WTC11 (cell line): ENCODE results near the gene PLCL2. TPM values are rescaled to one million over a fixed set of nuclear protein-coding genes. Genes with fewer than 3 reads are reported as not detected.

Experiments
- ATAC-seq: fragments of 200-7000 bp; cut with Tn5 transposase; 2 replicates; pipeline ENCODE4 v1.10.0; 2021; ENCODE audit warnings: mild to moderate bottlenecking, moderate library complexity
- CTCF ChIA-PET: fragments of 300-600 bp; sonication (Branson Sonifier 250); formaldehyde crosslinking; loops from one replicate; lab custom pipeline; 2021; ENCODE audit warnings: antibody characterized with exemption; lab: Charles Lee
- POLR2A ChIA-PET: fragments of 350-600 bp; sonication (Branson Sonifier 250); formaldehyde crosslinking; loops from one replicate; lab custom pipeline; 2021; ENCODE audit warnings: antibody characterized with exemption; lab: Charles Lee
- DNase-seq: peaks from one replicate; pipeline ENCODE4 v3.0.0; 2021; ENCODE audit warnings: low spot score
- H3K27ac Mint-ChIP-seq: 2 replicates; pipeline ENCODE4 v1.8.0; 2021; ENCODE audit warnings: mixed read lengths
- H3K27me3 Mint-ChIP-seq: 2 replicates; pipeline ENCODE4 v1.8.0; 2021; ENCODE audit warnings: low read depth, mild to moderate bottlenecking, moderate library complexity, mixed read lengths
- H3K36me3 Mint-ChIP-seq: 2 replicates; pipeline ENCODE4 v1.8.0; 2021; ENCODE audit warnings: mixed read lengths
- H3K4me1 Mint-ChIP-seq: 2 replicates; pipeline ENCODE4 v1.8.0; 2022; ENCODE audit warnings: mixed read lengths
- H3K4me3 Mint-ChIP-seq: 2 replicates; pipeline ENCODE4 v1.8.0; 2021; ENCODE audit warnings: mild to moderate bottlenecking, moderate library complexity, mixed read lengths
- H3K9me3 Mint-ChIP-seq: 2 replicates; pipeline ENCODE4 v1.8.0; 2021; ENCODE audit warnings: mixed read lengths
- ATF1 ChIP-seq: sonication (generic); formaldehyde crosslinking; IDR thresholded peaks from 2 replicates; pipeline ENCODE4 v1.8.1; 2023; ENCODE audit warnings: mild to moderate bottlenecking, moderate library complexity, missing genetic modification reagents
- ELF4 ChIP-seq: sonication (generic); formaldehyde crosslinking; IDR thresholded peaks from 2 replicates; pipeline ENCODE4 v1.8.1; 2022; ENCODE audit warnings: low read depth, mild to moderate bottlenecking, moderate library complexity, missing genetic modification reagents
- EMX1 ChIP-seq: fragments of 250-450 bp; sonication (Bioruptor Pico); IDR thresholded peaks from 2 replicates; pipeline ENCODE4 v1.8.0; 2021; ENCODE audit warnings: mild to moderate bottlenecking
- GRHL2 ChIP-seq: fragments of 250-450 bp; sonication (Bioruptor Pico); IDR thresholded peaks from 2 replicates; pipeline ENCODE4 v1.8.0; 2022; ENCODE audit warnings: mild to moderate bottlenecking, moderate library complexity; ENCODE audit not compliant: insufficient replicate concordance, severe bottlenecking
- JUN ChIP-seq: sonication (generic); formaldehyde crosslinking; IDR thresholded peaks from 2 replicates; pipeline ENCODE4 v1.8.0; 2023; ENCODE audit warnings: mild to moderate bottlenecking, missing genetic modification reagents
- SP1 ChIP-seq: sonication (generic); formaldehyde crosslinking; conservative IDR thresholded peaks from 2 replicates; pipeline ENCODE4 v1.8.1; 2022; ENCODE audit warnings: missing genetic modification reagents
- TEAD4 ChIP-seq: sonication (generic); formaldehyde crosslinking; IDR thresholded peaks from 2 replicates; pipeline ENCODE4 v1.8.0; 2022; ENCODE audit warnings: mild to moderate bottlenecking, missing genetic modification reagents
- ZNF232 ChIP-seq: sonication (generic); formaldehyde crosslinking; IDR thresholded peaks from 2 replicates; pipeline ENCODE4 v1.8.0; 2022; ENCODE audit warnings: mild to moderate bottlenecking, missing genetic modification reagents
- ZNF532 ChIP-seq: fragments of 250-450 bp; sonication (Bioruptor Pico); IDR thresholded peaks from 2 replicates; pipeline ENCODE4 v1.9.0; 2021; ENCODE audit warnings: mild to moderate bottlenecking, borderline replicate concordance
- total RNA-seq: library from RNA; stranded (reverse); gene quantifications from 3 replicates; pipeline ENCODE4 v1.2.3, GENCODE V29; 2021
- TF ChIP-seq, protein P1 (sequence below): sonication (generic); formaldehyde crosslinking; IDR thresholded peaks from 2 replicates; pipeline ENCODE4 v1.8.0; 2023; ENCODE audit warnings: missing genetic modification reagents
- TF ChIP-seq, protein P2 (sequence below): sonication (generic); formaldehyde crosslinking; IDR thresholded peaks from 2 replicates; pipeline ENCODE4 v1.8.1; 2023; ENCODE audit warnings: mild to moderate bottlenecking, missing genetic modification reagents, moderate library complexity
- TF ChIP-seq, protein P3 (sequence below): sonication (generic); formaldehyde crosslinking; IDR thresholded peaks from 2 replicates; pipeline ENCODE4 v1.8.1; 2023; ENCODE audit warnings: mild to moderate bottlenecking, missing genetic modification reagents, moderate library complexity
- TF ChIP-seq, protein P4 (sequence below): sonication (generic); formaldehyde crosslinking; IDR thresholded peaks from 2 replicates; pipeline ENCODE4 v1.8.0; 2022; ENCODE audit warnings: mild to moderate bottlenecking, missing genetic modification reagents
- TF ChIP-seq, protein P5 (sequence below): sonication (generic); formaldehyde crosslinking; IDR thresholded peaks from 2 replicates; pipeline ENCODE4 v1.8.1; 2022; ENCODE audit warnings: missing genetic modification reagents, borderline replicate concordance
- TF ChIP-seq, protein P6 (sequence below): fragments of 250-450 bp; sonication (Bioruptor Pico); IDR thresholded peaks from 2 replicates; pipeline ENCODE4 v1.9.0; 2021; ENCODE audit warnings: mild to moderate bottlenecking

Gene PLCL2
- total RNA-seq, 1 experiment from 2014 or later: 11.8 TPM

DNA sequence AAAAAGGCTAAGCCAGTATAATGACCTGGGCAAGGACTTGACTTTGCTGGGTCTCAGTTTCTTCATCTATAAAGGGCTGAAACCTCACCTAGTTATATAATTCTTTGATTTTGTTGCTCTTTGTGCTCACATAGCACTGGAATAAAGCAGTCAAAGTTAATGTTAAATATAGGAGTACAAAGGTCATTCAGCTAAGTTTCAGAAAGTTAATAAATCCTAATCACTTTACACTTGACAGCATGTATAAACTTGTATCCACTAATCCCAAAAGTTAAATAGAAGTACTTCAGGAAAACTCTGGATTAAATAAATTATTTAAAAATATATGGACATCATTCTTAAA lies 33.9 kb downstream of the PLCL2 start (continued):
- TF ChIP-seq, protein P1, sequence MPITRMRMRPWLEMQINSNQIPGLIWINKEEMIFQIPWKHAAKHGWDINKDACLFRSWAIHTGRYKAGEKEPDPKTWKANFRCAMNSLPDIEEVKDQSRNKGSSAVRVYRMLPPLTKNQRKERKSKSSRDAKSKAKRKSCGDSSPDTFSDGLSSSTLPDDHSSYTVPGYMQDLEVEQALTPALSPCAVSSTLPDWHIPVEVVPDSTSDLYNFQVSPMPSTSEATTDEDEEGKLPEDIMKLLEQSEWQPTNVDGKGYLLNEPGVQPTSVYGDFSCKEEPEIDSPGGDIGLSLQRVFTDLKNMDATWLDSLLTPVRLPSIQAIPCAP: no peak

GRCh38 chr3:16923112-16923511 lies 38.4 kb downstream of the PLCL2 start:
- Mint-ChIP-seq H3K27ac (peak overlapping the region; percentile 77), H3K9me3 (peaks cover 18% of the 10 kb centered on the region), H3K27me3 (no peaks in the 10 kb centered on the region), H3K4me3 (no peak overlapping the region), H3K36me3 (peaks cover 12% of the 10 kb centered on the region), H3K4me1 (peaks cover 34% of the 10 kb centered on the region)
- CTCF ChIA-PET: interaction anchor here (1.1 kb wide), 1 partner anchor 39 kb away, joined by 6 read pairs; the partner anchor contains the start of gene PLCL2
- peak; percentile 94 for ATAC-seq
- no peak for DNase-seq
- TF ChIP-seq, protein P2, sequence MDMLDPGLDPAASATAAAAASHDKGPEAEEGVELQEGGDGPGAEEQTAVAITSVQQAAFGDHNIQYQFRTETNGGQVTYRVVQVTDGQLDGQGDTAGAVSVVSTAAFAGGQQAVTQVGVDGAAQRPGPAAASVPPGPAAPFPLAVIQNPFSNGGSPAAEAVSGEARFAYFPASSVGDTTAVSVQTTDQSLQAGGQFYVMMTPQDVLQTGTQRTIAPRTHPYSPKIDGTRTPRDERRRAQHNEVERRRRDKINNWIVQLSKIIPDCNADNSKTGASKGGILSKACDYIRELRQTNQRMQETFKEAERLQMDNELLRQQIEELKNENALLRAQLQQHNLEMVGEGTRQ (CRISPR knock-in tag): peak; percentile 69
- TF ChIP-seq, protein P3, sequence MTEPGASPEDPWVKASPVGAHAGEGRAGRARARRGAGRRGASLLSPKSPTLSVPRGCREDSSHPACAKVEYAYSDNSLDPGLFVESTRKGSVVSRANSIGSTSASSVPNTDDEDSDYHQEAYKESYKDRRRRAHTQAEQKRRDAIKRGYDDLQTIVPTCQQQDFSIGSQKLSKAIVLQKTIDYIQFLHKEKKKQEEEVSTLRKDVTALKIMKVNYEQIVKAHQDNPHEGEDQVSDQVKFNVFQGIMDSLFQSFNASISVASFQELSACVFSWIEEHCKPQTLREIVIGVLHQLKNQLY (CRISPR knock-in tag): no peak
- peak; percentile 76; the same call in 1 of the 2 replicates for TF ChIP-seq ZNF232 (CRISPR knock-in tag)
- POLR2A ChIA-PET: no interaction called here

DNA sequence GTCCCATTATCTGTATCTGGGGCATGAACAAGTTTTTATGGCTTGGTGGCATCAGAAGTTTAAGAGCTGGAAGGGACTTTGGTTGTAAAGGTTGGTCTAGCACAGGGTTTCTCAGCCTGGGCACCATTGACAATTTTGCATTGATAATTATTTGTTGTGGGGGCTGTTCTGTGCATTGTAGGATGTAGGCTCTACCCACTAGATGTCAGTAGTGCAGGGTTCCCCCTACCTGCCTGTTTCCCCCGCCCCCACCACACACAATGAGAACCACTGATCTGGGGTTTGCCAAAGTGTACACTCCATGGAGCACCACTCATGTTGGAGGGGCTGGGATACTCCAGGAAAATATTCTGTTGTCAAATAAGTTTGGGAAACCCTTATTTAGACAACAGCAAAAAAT lies 42.7 kb downstream of the PLCL2 start:
- no peak for DNase-seq
- Mint-ChIP-seq H3K27ac (no peak overlapping the region), H3K4me3 (no peak overlapping the region), H3K9me3 (peaks cover 18% of the 10 kb centered on the region), H3K4me1 (peaks cover 22% of the 10 kb centered on the region), H3K27me3 (no peaks in the 10 kb centered on the region; the same call in 1 of the 2 replicates), H3K36me3 (peaks cover 12% of the 10 kb centered on the region)
- CTCF ChIA-PET: interaction anchor here (0.9 to 3.0 kb wide), 4 partner anchors 9 to 270 kb away, joined by 3 to 12 read pairs (median 3); partner anchors contain the start of gene PLCL2
- ATAC-seq: peak; percentile 68
- POLR2A ChIA-PET: no interaction called here
- TF ChIP-seq, protein P4, sequence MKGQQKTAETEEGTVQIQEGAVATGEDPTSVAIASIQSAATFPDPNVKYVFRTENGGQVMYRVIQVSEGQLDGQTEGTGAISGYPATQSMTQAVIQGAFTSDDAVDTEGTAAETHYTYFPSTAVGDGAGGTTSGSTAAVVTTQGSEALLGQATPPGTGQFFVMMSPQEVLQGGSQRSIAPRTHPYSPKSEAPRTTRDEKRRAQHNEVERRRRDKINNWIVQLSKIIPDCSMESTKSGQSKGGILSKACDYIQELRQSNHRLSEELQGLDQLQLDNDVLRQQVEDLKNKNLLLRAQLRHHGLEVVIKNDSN: no peak
- TF ChIP-seq ZNF532 (CRISPR knock-in tag): no peak
- TF ChIP-seq GRHL2 (CRISPR knock-in tag): no peak
- no peak for TF ChIP-seq EMX1 (CRISPR knock-in tag)
- no peak for TF ChIP-seq ATF1 (CRISPR knock-in tag)
- no peak for TF ChIP-seq ELF4
- no peak for TF ChIP-seq SP1 (CRISPR knock-in tag)
- TF ChIP-seq, protein P5, sequence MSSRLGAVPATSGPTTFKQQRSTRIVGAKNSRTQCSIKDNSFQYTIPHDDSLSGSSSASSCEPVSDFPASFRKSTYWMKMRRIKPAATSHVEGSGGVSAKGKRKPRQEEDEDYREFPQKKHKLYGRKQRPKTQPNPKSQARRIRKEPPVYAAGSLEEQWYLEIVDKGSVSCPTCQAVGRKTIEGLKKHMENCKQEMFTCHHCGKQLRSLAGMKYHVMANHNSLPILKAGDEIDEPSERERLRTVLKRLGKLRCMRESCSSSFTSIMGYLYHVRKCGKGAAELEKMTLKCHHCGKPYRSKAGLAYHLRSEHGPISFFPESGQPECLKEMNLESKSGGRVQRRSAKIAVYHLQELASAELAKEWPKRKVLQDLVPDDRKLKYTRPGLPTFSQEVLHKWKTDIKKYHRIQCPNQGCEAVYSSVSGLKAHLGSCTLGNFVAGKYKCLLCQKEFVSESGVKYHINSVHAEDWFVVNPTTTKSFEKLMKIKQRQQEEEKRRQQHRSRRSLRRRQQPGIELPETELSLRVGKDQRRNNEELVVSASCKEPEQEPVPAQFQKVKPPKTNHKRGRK (CRISPR knock-in tag): no peak
- TF ChIP-seq, protein P6, sequence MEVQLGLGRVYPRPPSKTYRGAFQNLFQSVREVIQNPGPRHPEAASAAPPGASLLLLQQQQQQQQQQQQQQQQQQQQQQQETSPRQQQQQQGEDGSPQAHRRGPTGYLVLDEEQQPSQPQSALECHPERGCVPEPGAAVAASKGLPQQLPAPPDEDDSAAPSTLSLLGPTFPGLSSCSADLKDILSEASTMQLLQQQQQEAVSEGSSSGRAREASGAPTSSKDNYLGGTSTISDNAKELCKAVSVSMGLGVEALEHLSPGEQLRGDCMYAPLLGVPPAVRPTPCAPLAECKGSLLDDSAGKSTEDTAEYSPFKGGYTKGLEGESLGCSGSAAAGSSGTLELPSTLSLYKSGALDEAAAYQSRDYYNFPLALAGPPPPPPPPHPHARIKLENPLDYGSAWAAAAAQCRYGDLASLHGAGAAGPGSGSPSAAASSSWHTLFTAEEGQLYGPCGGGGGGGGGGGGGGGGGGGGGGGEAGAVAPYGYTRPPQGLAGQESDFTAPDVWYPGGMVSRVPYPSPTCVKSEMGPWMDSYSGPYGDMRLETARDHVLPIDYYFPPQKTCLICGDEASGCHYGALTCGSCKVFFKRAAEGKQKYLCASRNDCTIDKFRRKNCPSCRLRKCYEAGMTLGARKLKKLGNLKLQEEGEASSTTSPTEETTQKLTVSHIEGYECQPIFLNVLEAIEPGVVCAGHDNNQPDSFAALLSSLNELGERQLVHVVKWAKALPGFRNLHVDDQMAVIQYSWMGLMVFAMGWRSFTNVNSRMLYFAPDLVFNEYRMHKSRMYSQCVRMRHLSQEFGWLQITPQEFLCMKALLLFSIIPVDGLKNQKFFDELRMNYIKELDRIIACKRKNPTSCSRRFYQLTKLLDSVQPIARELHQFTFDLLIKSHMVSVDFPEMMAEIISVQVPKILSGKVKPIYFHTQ (CRISPR knock-in tag): no peak
- TF ChIP-seq TEAD4: no peak
- no peak for TF ChIP-seq JUN (CRISPR knock-in tag)
